22Rv1 (cell line): Measurements from ENCODE around the gene CBY1.
A peak's percentile ranks its signal among the peaks of the same experiment; 100 is the strongest.

Experiments
- H3K27ac ChIP-seq: fragments of 450-650 bp; 2 replicates; pipeline ENCODE4 v1.5.1; 2017
- ZFX ChIP-seq: fragments of 450-650 bp; IDR thresholded peaks from 2 replicates; pipeline ENCODE4 v1.6.1; 2017; ENCODE audit warnings: antibody characterized with exemption, borderline replicate concordance
- TF ChIP-seq, protein P1 (sequence below): fragments of 450-650 bp; IDR thresholded peaks from 2 replicates; pipeline ENCODE4 v1.5.1; 2017; ENCODE audit warnings: mild to moderate bottlenecking

The CBY1 gene

GRCh38 chr22:38697425-38698089 lies 41.1 kb downstream of the CBY1 start:
- no peak for TF ChIP-seq ZFX
- TF ChIP-seq, protein P1, sequence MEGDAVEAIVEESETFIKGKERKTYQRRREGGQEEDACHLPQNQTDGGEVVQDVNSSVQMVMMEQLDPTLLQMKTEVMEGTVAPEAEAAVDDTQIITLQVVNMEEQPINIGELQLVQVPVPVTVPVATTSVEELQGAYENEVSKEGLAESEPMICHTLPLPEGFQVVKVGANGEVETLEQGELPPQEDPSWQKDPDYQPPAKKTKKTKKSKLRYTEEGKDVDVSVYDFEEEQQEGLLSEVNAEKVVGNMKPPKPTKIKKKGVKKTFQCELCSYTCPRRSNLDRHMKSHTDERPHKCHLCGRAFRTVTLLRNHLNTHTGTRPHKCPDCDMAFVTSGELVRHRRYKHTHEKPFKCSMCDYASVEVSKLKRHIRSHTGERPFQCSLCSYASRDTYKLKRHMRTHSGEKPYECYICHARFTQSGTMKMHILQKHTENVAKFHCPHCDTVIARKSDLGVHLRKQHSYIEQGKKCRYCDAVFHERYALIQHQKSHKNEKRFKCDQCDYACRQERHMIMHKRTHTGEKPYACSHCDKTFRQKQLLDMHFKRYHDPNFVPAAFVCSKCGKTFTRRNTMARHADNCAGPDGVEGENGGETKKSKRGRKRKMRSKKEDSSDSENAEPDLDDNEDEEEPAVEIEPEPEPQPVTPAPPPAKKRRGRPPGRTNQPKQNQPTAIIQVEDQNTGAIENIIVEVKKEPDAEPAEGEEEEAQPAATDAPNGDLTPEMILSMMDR: no peak
- peak overlapping the region; percentile 39 for H3K27ac ChIP-seq

GRCh38 chr22:38698407-38699094 lies 42.1 kb downstream of the CBY1 start:
- TF ChIP-seq, protein P1: no peak
- TF ChIP-seq ZFX: no peak
- peak overlapping the region; percentile 39; the same call in 1 of the 2 replicates for H3K27ac ChIP-seq

- no peak overlapping the region for H3K27ac ChIP-seq
These were observed 42.7 kb downstream of the CBY1 start for GRCh38 chr22:38699143-38699542.

DNA sequence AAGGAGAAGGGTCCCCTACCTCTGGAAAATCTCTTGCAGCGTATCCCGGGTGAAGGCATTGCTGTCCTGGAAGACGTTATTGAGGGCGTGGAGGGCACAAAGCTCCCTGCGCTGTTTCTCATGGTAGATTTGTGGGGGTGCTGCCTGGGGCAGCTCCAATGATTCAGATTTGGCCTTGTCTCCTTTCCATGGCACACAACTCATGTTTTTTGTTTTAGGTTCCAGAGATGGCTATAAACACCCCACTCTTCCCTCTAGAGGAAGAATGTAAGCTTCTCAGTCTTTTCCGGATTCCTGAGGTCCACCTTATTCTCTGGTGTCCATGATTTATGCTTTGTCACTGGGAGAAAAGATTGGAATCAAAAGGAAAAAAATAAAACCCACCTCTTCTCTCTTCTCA lies 43.3 kb downstream of the CBY1 start:
- no peak for TF ChIP-seq ZFX
- TF ChIP-seq, protein P1: no peak
- peak overlapping the region; percentile 83 for H3K27ac ChIP-seq

More at GRCh38 chr22:38699143-38699542, 42.7 kb downstream of the CBY1 start:
- TF ChIP-seq, protein P1: no peak
- TF ChIP-seq ZFX: no peak

DNA sequence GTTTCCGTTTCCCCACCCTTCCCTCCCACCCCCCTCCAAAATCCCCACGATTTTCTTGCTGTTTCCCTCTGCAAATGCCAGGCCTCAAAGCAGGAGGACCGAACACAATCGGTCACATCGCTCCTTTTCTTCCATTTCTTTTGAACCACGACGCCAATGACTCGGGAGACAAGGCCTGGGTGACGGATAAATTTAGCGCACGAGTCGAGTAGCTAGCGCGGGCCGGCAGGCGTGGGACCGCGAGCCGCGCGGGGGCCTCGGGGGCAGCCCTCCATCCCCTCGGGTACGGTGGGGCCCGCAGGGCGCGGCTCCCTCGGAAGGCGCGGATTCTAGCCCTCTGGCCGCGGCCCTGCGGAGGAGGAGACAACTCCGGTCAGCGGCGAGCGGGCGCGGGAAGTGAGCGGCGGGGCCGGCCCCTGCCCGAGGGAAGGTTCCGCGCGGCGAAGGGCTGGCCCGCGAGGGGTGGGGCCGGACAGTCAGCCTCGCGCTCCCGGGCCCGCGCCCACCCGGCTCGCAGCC lies 43.9 kb downstream of the CBY1 start:
- TF ChIP-seq, protein P1: no peak
- TF ChIP-seq ZFX: no peak
- peak overlapping the region; percentile 83 for H3K27ac ChIP-seq

DNA sequence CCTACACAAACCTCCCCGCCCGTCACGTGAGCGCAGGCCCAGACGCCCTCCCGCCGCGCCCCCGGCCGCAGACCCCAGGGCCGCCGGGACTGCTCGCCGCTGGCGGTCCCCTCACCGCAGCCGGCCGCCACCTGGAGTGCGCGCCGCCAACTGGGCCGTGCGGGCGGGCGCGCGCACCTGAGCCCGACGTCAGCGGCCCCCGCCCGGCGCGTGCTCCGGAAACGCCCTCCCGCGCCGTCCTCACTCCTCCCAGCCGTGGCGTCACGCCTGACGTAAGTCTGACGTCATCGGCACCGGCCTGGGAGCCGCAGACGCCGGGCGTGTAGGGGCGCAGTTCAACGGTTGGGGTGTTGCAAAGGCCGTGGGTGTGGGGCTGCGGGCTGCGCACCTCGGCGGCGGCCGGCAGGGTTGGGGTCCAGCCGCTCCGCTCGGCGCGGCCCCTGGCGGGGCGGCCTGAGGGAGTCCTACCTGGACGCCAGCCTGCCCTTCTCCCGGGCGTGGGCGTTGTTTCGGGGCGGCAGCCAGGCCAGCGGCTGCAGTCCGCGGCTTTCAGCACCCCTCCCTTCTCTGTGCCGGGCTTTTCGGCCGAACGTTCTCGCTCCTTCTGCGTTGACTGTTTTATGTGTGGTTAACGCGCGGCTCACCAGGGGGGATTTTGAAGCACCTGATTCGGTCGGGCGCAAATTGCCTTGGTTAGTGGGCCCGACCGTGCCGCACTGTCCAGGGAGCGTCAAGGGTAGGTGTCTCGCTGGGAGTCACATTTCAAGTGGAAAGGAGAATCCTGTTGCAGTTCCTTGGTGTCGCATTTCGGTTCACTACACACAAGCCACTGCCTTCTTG lies 44.6 kb downstream of the CBY1 start, which contains the start of gene JOSD1:
JOSD1 (minus strand) TSS at position 155 of the 840 bp plus-strand sequence. CDS start 956 bp downstream, outside the sequence.
- TF ChIP-seq, protein P1: 0 out of 2 replicates have a peak, but pooled peaks have one; percentile 4
- TF ChIP-seq ZFX: no peak
- H3K27ac ChIP-seq: peak within 1 kb of the TSS; percentile 83
